Brain pericyte (primary cell): Measurements from ENCODE around the gene GID8.

ENCODE experiments used
- DNase-seq: peaks from one replicate; pipeline ENCODE4 v3.0.0-alpha.2; 2012; ENCODE audit warnings: low read depth, low spot score

GID8 gene

DNA sequence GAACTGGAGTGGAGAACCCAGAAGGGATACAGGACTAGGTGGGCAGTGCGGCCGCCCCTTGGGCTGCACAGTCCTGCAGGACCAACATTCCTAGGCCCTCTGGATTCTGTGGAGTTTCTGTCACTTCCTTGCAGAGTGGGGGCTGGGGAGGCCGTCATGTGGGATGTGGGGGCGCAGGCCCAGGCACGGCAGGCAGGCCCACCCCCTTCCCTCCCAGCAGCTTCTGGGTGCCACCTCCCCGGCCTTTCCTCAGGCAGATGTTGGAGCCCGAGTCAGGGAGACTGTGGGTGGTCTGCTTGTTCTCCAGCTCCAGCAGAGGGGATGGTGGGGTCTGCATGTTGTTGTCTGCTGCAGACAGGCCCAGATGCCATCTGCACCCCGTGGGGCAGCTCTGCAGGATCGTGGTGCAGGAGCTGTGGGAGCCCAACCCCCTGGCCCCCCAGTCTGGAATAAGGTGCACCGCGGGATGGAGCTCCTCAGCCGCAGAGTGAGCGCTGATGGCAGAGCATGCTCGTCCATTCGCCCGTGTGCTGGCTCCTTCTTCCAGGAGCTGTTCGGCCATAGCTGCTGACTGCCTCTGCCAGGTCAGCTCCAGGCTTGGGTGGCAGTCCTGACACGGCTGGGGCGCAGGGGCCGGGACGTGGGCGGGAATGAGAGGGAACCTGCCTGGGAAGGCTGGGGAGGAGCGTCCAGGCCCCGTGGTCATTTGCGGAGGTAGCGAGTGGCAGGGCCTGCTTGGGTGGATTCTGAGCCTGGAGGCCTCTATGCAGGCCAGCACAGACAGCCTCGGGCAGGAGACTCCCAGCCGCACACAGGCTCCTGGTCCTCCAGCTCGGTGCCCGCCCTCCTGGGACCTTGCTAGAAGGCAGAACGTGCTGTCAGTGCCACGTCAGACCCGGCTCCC, 32.6 kb downstream of the GID8 start:
- DNase-seq = no peak

DNA sequence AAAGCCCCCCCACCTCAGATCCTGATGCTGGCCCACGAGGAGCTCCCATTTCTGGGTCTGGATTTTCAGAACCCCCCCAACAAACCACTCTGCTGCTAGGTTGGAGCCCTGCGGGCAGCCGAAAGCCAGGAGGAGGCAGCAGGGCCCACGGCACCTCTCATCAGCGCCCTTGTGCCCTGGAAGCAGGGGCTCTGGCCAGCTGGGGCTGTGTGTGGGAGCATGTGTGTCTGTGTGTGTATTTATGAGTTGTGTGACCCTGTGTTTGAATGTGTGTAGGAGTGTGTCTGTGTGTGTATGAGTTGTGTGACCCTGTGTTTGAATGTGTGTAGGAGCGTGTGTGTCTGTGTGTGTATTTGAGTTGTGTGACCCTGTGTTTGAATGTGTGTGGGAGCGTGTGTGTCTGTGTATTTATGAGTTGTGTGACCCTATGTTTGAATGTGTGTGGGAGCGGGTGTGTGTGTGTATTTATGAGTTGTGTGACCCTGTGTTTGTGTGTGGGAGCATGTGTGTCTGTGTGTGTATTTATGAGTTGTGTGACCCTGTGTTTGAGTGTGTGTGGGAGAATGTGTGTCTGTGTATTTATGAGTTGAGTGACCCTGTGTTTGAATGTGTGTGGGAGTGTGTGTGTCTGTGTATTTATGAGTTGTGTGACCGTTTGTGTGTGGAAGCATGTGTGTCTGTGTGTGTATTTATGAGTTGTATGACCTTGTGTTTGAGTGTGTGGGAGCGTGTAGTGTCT, 33.4 kb downstream of the GID8 start:
- DNase-seq = no peak

DNA sequence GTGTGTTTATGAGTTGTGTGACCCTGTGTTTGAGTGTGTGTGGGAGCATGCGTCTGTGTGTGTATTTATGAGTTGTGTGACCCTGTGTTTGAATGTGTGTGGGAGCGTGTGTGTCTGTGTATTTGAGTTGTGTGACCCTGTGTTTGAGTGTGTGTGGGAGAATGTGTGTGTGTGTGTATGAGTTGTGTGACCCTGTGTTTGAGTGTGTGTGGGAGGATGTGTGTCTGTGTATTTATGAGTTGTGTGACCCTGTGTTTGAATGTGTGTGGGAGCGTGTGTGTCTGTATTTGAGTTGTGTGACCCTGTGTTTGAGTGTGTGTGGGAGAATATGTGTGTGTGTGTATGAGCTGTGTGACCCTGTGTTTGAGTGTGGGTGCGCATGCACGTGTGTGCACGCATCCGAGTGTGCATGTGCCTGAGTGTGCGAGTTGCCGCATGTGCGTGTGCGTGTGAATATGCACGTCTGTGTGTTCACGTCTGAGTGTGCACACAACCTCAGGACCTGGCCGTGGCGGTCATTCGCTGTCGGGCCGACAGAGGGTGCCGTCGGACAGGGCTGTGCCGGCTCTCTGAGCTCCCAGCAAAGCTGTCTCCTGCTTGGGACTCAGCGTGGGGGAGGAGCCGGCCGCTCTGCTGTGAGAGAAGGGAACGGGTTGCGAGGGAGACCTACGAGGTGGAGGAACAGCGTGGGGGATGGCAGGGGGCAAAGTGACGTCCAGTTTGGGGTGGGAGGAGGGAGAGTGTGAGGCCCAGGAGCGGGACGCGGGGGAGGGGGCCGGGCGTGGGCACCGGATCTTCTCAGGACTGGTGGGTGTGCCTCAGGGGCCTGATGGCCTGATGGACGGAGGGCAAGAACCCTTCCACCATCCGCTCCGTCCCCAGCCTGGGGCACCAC, 34.2 kb downstream of the GID8 start:
- no peak for DNase-seq

DNA sequence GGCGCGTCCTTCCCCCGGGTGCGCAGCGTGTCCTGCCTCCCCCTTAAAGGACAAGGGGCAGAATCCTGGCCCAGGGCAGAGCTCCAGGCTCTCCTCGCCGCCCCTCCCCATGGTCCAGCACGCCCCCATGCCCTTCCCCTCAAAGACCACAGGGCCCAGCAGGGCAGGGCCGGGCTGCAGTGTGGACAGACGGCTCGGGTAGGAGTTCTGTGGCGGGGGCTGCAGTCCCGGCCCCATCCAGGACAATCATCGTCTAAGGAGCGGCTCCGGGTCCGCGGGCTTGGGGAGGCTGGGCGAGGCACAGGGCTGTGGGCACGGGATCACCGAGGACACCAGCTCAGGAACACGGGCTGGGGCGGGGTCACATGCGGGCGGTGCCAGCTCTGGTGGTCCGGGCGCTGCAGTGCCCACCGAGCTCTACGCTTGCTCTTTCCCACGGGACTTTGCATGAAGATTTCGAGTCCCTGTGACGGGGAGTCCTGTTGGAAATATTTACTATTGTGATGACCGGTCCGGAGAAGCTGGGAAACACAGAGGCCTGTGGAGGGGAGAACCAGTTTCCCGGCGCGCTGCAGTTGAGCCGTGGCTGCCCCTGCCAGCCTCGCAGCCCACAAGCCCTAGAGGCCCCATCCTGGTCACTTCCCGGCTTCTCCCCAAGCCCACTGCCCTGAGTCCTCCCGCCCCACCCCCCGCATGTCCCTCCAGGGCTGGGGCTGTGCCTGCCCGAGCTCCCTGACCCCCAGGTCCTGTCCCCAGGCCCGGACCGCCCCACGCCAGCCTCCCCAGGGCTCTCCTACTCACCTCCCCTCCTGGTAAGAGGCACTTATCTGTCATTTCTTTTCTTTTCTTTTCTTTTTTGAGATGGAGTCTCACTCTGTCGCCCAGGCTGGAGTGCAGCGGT, 35.1 kb downstream of the GID8 start:
- DNase-seq = no peak

DNA sequence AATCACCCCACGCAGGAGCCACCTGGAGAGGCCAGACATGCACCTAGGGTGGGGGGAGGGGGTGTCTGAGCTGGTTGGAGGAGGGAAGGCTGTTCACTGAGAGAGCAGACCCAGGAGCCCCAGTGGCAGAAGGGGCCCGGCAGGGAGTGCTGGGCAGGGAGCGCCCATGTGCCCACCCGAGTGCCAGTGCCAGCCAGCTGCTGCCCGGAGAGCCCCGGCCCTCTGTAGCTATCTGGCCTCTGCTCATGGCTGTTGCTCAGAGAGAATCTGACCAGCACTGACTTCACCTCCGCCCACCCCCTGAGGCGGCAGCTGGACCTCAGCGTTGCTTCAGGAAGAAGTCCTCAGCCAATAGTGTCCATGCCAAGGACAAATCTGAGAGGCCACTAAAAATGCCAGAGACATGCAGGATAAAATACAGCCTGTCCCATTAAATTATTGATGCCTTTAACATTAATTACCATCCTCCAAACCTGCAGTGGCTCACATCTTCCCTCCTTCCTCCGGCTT, 37.4 kb downstream of the GID8 start:
- no peak for DNase-seq

DNA sequence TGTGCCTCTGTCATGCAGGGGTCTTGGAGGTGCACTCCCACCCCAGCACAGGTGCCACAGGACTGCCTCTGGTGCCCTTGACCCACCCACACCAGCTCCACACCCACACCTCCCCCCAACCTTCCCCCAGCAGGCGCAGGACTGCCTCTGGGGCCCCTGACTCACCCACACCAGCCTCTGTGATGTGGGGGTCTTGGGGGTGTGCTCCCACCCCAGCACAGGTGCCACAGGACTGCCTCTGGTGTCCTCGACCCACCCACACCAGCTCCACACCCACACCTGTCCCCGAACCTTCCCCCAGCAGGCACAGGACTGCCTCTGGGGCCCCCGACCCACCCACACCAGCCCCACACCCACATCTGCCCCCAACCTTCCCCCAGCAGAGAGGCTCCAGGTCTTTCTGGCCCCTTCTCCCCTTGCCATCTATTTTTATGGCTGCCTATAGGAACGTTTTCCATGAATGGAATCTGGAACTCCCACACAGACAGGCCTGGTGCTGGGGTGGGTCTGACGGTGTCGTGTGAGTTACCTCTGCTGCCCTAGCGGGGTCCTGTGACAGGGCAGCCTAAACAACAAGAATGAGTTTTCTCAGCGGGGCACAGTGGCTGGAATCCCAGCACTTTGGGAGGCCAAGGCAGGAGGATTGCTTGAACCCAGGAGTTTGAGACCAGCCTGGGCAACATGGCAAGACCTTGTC, 38.0 kb downstream of the GID8 start:
- DNase-seq = no peak

DNA sequence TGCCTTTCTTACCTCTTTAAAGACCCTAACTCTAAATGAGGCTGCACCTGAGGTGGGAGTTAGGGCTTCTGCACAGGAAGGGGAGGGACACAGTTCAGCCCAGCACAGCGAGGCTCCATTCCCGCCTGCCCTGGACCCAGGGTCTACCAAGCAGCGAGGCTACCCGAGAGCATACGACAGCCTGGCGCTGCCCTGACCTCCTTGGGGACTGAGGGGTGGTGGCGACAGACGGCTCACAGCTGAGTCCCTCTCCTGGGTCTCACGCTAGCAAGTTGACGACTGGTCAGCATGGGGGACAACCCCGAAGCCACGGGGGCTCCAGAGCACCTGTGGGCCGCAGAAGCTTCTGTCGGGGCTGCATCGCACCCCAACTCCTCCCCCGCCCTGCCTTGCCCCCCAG, 38.9 kb downstream of the GID8 start:
- no peak for DNase-seq

DNA sequence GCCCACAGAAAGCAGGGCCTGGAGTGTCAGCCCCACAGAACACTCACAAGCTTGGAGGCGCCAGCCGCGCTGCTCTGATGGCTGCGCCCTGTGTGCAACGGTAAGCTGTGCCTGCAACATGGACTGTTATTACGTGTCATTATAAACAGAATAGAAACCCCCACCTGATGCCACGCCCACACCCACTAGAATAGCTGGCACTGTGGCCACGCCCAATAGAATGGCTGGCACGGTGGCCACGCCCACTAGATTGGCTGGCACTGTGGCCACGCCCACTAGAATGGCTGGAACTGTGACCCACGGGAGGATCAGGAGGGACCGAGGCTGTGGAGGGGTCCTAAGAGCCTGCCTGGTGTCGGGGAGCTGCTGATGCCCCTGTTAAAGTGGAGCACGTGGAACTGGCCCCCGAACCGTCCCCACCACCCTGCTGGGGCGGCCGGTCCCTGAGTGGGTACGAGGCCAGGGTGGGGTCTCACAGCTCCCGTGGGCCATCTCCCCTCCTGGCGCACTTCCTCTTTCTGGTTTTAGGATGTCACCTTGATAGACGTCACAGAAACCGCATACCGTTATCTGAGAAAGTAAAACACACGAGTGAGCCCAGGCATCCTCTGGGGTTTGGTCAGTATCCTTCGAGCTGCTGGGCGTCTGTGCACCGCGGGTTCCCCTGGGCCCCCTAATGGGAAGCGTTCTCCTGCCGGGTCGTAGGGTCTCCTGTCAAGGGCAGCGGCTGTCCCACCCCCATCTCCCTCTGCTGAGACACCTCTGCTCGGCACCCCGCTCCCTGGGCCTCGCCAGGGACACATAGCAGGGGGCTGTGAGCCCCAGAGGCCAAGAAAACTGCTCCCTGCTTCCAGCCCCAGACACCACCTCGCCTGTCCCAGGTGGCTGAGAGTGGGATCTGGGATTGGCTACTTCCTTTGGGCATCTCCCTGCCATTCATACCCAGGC, 39.9 kb downstream of the GID8 start:
- DNase-seq = no peak

DNA sequence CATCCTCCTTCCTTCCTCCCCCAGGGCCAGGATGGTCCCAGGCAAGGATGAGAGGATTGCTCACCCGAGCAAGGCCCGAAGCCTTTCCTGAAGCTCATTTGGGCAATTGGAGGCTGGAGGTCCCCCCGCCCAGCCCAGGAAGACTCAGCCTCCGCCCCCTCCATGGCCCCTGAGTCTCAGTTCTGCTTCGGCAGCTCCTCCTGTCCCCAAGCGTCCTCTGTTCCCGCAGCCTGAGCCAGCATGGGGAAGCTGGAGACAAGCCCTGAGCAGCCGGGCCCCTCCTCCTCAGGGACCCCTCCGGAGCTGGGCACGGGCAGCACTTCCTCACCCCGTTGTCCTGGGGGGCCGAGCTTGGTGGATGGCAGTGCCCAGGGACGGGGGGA, 40.6 kb downstream of the GID8 start:
- no peak for DNase-seq

DNA sequence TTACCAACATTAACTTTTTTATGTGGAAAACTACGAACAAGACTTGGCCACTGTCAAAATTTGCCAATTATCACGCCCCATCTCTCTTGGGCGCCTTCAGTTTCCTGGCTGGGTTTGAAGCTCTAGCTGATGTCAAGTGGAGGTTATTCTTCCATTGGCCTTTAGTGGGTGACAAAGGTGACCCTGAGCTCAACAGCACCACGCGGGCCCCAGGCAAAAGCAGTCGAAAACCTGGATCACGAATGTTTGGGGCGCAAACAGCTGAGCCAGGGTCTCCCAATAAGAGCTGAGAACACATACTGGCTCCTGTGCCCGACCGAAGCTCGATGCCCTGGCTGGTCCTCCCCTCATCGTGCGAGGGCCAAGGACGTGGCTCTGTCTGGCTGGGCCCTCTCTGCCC, 41.4 kb downstream of the GID8 start:
- no peak for DNase-seq

DNA sequence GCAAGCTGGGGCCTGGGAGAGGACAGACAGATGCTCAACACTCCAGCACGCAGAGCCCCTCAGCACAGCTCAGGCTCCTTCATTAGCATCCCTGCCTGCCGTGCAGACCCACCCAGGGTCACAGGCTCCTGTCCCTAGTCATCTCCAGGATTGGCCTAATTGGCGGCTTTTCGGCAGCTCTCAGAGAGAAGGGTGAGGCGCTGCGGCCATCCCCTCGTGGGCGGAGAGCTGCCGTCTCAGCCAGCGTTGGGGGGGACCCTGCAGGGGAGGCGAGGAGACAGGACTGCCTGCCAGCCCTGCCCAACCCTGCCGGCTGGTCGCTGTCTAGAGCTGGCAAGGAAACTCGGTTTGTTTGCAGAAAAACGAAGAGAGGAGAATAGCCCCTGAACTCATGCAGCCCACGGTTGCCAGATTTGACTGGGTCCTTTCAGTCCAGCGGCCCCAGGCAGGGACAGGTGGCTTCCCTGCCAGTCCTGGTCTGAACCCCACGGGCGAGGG, 42.0 kb downstream of the GID8 start:
- DNase-seq = no peak

DNA sequence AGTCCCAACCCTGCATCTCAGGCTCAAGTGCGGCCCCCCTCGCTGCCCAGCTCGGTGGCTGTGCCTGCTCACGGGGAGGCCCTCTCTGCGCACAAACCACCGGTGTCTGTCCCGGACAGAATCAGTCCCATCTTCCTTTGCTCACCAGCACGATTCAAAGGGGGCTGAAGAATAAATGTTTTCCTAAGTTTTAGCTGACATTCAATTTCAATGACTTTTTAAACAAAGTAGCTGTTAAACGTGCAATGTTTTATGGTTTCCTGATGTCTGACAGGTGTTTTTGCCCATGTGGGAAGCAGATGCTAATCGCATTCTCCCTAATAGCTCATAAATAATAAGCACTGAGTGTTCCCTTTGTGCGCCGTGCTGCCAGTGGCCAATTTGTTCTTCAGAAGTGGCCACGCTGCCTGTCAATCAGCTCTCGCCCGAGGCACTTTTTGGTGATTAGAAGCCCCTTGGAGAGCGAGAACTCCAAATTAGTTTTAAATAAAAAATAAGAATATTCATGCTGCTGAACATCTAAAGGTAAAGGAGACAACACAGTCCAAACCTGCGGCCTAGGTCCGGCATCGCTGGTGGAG, 42.5 kb downstream of the GID8 start:
- no peak for DNase-seq

DNA sequence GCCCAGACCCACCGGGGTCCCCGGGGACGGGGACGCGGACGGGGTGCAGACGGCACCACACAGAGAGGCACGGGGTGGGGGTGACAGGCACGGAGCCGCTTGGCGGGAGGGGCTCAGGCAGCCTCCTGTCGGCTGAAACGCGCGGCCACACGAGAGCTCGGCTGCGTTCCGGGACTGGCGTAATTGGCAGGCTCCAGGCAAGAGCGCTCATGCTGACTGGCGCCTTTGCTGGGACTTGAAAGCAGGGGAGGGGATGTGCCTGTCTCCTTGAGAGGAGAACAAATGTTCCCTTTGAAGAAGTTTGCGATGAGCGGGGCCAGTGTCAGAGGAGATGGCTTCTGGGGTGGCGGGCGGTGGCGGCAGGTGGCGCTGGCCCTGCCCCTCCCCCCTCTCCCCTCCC, 43.0 kb downstream of the GID8 start:
- no peak for DNase-seq

DNA sequence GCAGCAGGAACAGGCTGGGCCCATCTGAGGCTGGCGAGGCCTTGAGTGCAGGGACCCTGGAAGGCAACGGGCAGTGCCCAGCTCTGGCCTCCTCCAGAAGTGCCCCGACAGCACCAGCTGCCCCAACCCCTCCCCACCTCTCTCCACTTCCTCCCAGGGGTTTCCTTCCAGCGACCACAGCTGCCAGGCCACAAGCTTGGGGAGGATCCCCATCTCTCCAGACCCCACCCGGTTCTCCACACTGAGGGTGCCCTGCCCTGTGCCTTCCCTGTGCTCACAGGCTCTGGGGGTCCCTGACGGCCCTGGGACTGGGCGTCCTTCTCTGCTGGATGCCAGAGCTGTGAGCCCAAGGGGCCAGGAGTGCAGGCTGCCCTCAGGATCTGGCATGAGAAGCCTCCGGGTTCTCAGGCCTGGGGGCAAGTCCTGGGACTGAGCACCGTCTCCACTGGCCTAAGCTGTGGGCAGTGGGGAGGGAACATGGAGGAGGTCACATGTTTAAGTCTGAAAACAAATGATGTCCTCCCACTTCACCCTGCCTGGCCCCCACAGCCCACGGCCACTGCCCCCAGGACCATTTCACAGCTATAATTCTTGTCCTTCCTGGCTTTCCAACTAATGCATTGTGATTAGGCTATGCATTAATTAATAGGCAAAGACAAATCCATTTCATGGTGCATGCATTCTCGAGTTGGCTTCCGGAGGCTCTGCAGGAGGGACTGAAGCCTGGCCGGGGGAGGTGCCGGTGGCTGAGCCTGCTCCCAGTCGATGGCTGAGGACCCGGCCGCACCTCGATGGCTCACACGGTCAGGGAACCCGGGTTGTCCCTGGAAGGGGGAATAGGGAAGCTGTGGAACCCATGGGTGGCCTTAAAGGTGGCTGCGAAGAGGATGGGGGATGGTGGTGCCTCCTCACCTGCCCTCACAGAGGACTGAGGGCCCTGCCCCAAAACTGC, 44.5 kb downstream of the GID8 start:
- no peak for DNase-seq

DNA sequence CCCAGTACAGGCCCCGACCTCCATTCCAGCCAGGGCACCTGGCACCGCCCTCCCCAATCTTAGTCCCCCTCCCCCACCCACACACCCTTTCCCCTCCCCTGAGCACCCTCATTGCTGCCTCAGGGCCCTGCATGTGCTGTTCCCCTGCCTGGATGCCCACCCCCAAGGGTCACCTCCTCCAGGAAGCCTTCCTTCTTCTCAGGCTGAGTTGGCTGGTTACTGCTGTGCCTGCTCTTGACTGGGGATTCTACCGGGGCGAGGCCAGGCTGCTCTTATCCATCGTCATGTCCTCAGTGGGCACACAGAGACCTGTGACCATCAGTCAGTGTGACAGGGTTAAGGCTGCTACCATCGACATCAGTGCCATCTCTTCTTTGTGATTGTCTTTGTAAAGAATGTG, 45.3 kb downstream of the GID8 start:
- no peak for DNase-seq

DNA sequence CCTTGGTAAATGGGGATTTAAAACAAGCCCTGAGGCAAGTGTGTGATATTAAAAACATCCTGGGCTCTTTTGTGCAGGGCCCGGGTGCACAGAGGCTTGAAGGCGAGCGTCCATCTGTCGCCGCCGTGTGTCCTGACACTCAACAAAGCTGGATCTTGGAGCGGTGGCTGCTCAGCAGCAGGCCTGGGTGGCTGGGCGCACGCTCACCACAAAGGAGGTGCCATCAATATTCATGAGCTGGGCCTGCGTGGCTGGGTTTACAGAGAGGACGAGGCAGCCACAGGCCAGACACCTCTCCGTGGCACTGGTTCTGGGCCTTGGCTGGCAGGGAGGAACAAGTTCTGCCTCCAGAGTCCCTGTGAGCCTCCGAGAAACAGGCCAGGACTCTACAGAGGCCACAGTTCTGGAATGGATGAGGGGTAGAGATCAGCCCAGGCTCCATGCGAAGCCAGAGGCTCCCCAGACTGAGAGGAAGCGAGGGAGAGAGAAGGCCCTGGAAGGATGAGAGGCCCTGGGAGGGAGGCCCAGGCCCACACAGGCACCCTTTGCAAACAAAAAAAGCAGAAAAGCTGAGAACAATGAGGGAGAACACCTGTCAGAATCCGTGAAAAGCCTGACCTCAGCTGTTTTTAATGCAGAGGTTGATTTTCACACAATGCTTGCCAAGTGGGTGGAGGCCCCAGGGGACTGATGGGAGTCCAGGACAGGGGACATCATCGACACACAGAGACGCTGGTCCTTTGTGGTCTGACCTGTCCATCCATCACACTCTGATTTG, 46.9 kb downstream of the GID8 start:
- DNase-seq = no peak

DNA sequence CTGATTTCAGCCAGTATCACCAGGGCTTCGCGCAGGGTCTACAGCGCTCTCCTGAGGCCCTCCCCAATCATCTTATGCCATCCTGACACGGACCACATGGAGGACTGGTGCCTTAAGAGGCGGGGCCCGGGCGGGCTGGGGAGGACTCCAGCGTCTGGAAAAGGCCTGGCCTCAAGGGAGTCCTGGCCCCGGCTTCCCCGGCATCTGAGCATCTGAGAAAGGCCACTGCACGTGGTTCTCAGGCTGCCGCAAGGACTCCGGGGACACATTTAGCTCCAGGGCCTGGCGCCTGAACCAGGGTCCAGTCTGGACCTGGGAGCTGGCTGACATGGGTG, 47.5 kb downstream of the GID8 start:
- no peak for DNase-seq
